HG03460 (cell line): ENCODE measurements around the gene ARAP1.

Source experiments
- ATAC-seq: cut with Tn5 transposase; IDR thresholded peaks from one replicate; pipeline ENCODE4 v1.9.1; 2021; ENCODE audit not compliant: unreplicated experiment

ARAP1 gene

GRCh38 chr11:72705442-72706365 is 46.5 kb downstream of the ARAP1 start:
- no peak for ATAC-seq

DNA sequence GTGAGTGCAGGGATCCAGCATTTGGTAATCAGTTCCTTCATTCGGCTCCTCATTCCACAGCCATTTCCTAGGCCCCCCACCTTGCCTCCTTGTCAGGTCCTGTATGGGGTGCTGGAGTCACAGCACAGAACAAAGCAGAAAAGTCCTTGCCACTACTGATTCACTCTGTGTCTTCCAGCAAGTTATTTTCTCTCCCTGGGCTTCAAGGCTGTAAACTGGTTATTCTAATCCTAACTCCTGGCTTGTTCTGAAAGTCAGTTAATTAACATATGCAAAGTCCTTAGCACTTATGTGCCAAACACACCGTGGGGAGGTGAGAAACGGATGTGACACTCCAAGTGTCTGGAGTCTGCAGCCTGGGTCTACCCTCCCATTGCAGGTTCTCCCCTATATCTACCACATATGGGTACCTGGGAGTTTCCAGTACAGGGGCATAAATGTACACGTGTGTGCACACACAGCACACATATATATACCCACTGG is 47.4 kb downstream of the ARAP1 start:
- ATAC-seq = no peak

DNA sequence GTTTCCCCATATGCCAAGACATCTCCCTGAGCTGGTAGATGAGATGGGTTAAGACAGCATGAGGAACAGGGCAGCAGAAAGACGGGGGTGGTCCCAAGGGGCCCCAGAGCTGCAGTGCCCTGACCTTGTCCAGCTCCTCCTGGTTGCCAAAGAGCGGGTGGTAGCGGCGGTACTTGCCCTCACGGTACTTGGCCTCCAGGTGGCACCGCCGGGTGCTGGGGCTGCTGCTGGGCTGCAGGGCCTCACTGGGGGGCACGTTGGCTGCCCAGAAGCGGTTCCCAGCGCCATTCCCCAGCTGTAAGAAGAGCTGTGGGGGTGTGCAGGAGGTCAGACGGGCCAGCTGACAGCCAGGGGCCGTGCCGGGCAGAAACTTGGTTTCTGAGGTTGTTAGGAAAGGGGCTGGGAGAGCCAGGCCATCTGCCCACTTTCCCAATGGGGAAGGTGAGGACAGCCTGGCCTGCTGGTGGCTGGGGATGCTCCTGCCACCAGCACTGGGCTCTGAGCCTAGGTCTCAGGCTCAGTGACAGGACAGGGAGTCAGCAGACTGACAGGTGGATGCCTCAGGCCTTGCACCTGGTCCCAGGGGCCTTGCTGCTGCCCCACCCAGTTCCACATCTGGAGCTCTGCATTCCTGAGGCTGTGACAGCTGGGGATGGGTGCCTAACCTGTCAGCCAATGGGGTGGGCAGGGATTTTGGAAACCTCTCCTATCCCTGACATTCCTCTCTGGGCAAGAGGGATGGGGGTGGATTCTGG is 48.0 kb downstream of the ARAP1 start:
- no peak for ATAC-seq

DNA sequence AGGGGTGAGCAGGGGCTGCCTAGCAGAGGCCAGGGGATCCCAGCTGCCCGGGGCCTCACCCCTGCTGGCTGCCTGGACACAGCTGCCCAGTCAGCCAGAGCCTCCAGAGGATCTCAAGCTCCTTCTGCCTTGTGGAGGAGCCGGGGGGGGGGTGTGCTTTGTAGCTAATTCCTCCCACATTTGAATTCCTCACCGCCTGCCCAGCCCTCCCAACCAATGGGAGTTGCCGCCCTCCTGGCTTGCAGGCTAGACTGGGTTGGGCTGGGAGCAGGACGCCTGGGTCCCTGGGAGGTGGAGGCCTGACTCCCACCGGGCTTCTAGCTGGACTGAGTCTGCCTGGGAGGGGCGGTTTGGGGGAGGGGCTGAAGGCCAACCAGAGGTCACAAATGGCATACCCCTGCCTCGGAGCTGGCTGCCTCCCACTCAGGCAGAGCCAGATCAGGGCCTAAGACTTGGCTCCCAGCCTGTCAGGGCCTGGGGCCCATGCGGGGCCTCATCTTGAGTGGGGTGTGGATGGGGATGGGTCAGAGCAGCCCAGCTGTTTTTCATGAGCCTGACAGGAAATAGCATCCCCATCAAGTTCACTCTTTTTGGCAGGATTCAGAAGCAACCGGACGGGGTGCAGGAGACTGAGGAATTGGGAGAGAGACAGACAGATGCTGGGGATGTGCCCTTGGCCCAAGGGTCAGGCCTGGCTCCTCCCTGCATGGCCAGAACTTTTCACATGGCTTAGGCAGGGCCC is 48.8 kb downstream of the ARAP1 start:
- ATAC-seq = no peak

DNA sequence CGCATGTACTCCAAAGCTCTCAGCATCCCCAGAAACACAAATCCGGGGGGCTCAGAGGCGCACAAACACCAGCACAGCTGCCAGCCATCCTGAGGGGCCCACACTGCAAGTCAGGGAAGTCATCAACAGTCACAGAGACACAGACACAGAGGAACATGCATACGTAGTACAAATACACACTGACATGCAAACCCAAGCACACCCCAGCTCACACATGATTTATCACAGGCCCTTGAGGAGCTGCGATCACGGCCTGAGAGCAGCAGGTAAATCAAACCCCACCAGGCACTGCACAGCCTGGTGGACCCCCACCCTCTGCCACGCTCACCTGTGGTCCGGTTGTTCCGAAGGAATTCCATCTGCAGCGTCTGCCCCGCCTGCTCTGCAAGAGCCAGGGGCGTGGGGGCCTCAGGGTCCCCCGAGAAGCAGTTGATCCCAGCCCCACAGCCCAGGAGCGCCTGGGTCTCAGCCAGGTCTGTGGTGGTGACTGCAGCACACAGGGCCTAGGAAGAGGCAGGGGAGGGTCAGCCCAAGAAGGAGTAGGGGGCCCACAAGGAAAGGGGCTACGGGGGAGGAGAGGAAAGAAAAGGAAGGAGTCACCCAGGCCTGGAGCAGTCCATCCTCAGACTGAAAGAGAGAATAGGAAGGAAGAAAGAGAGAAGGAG is 49.5 kb downstream of the ARAP1 start:
- ATAC-seq = no peak

DNA sequence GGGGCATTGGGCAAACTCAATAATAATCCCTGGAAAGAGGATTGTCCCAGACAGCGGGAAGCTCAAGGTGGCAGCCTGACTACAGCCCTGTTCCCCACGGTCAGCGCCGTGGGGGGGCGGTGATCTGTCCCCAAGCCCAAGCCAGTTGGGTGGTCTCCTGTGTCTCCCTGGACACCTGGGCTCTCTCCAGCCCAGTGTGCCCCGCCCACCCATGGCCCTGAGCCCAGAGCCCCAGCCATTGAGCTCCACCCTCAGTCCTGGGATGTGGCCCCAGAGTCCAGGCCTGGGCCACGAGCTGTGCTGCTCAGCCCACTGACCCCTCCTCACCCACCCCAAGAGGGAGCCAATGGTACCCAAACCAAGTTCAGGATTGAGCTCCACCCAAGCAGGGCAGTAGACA is 50.1 kb downstream of the ARAP1 start:
- no peak for ATAC-seq

GRCh38 chr11:72701466-72701865 is 50.7 kb downstream of the ARAP1 start:
- ATAC-seq = no peak

GRCh38 chr11:72700146-72700545 is 52.1 kb downstream of the ARAP1 start:
- no peak for ATAC-seq

- no peak for ATAC-seq
These were observed 54.4 kb downstream of the ARAP1 start for GRCh38 chr11:72697814-72698213.

- ATAC-seq = no peak
These were observed 55.1 kb downstream of the ARAP1 start for GRCh38 chr11:72696866-72697700.

GRCh38 chr11:72695354-72695753 is 56.9 kb downstream of the ARAP1 start:
- ATAC-seq = no peak

GRCh38 chr11:72693271-72693968 is 58.8 kb downstream of the ARAP1 start:
- ATAC-seq = no peak

GRCh38 chr11:72692498-72693237 is 59.5 kb downstream of the ARAP1 start:
- ATAC-seq = no peak

DNA sequence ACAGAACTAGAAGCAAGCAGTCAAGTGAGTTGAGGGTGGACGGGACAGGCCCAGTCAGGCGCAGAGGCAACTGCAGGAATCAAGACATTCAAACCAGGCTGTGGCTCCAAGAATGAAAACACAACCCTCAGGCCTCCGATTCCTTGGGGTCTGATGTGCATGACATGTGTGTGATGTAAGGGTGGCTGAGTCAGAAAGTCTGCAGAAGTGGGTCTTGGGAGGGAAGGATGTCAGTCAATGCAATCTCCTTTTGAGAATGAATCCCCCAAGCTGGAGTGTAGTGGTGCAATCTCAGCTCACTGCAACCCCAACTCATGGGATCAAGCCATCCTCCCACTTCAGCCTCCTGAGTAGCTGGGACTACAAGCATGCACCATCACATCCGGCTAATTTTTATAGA is 62.0 kb downstream of the ARAP1 start:
- no peak for ATAC-seq

- no peak for ATAC-seq
These were observed 63.3 kb downstream of the ARAP1 start for GRCh38 chr11:72688929-72689328.

- no peak for ATAC-seq
These were observed 63.7 kb downstream of the ARAP1 start for GRCh38 chr11:72688486-72688885.

DNA sequence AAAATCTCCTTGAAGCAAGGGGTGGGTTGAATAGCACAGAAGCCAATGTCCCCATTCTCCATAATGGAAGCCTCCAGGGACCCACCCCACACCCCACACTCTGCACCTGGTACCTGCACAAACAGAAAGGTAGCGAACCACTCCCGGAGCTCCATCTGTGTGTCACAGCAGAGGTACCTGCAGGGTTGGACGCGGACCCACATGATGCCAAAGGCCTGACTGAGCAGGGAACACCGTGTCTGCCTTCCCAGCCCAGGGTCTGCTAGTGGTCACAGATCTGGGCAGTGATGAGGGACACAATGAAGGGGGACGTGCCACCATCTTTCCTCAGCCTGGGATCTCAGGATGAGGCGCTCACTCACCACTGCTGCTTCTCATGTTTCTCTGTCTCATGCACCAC is 64.9 kb downstream of the ARAP1 start:
- no peak for ATAC-seq

DNA sequence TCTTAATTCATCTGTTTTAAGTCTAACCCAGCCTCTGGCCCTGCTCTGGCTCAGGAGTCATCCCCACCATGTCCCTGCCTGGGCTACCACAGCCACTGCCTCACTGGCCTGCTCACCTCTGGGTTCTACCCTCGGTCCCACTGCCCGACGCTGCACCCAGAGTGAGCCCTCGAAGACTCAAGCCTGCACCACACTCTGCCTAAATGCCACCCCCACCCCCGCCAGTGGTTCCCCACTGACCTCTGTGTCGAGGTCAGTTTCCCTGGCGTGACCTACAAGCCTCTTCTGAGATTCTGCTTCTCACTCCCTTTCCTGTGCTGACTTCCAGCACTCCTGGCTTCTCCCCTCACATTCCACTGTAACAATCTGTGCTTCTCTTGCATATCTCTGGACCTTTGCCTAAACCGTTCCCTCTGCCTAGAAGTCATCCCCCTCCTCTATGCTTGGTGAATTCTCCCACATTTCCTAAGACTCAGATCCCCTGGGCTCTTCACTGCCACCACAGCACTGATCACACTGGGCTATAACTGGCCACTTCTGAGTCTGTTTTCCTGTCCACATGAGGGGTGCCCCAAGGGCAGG is 65.5 kb downstream of the ARAP1 start:
- ATAC-seq = no peak
